SK-N-SH (cell line): ENCODE measurements around the gene PGLYRP4. TPM values are rescaled to one million over a fixed set of nuclear protein-coding genes. Genes with fewer than 3 reads are reported as not detected.

Experiments
- CTCF ChIA-PET: fragments of 300-600, 350-600 bp; formaldehyde crosslinking; extraction: SDS; loops from one replicate; lab custom pipeline; 2021; lab: Yijun Ruan, JAX
- POLR2A ChIA-PET: fragments of 350-600 bp; sonication (Branson Sonifier 250); formaldehyde crosslinking; extraction: SDS; loops from one replicate; lab custom pipeline; 2020; ENCODE audit warnings: antibody characterized with exemption, inconsistent platforms; lab: Yijun Ruan, JAX
- DNase-seq: peaks from one replicate; pipeline ENCODE4 v3.0.0; 2012
- H2AFZ ChIP-seq: fragments of 200-600 bp; sonication (generic); 2 replicates; pipeline ENCODE4 v1.8.1; 2016; ENCODE audit warnings: antibody characterized with exemption, mild to moderate bottlenecking, low read depth
- H3F3A ChIP-seq: fragments of 200-600 bp; sonication (generic); replicated peaks from 2 replicates; pipeline ENCODE3; 2016; ENCODE audit warnings: antibody characterized with exemption, mild to moderate bottlenecking; ENCODE audit not compliant: insufficient read depth
- H3K27ac ChIP-seq, 2 experiments: fragments of 200-500 bp in 1 of 2; fragments of 200-600 bp in 1 of 2; sonication (Bioruptor generic) in 1 of 2; sonication (generic), shearing (Covaris generic) in 1 of 2; 2 replicates each; pipeline versions ENCODE4 v1.5.1 to v1.6.1; 2014 to 2016; ENCODE audit warnings: low read depth in 2 of 2, inconsistent platforms in 1 of 2, low read length in 1 of 2, mild to moderate bottlenecking in 1 of 2, mixed read lengths in 1 of 2
- H3K27me3 ChIP-seq: fragments of 200-600 bp; sonication (generic), shearing (Covaris generic); 2 replicates; pipeline ENCODE4 v1.6.1; 2016; ENCODE audit warnings: mixed run types; ENCODE audit not compliant: insufficient read depth
- H3K36me3 ChIP-seq, 2 experiments: fragments of 200-500 bp in 1 of 2; fragments of 200-600 bp in 1 of 2; sonication (Bioruptor generic) in 1 of 2; sonication (generic) in 1 of 2; replicated peaks in 1 of 2; 2 replicates each; pipeline versions ENCODE3 to v1.5.1; 2014 to 2016; ENCODE audit warnings: low read length in 1 of 2, mild to moderate bottlenecking in 1 of 2; ENCODE audit not compliant: insufficient read depth in 2 of 2, control insufficient read depth in 1 of 2
- H3K4me1 ChIP-seq, 2 experiments: fragments of 200-500 bp in 1 of 2; fragments of 200-600 bp in 1 of 2; sonication (Bioruptor generic) in 1 of 2; sonication (generic), shearing (Covaris generic) in 1 of 2; 2 replicates each; pipeline versions ENCODE4 v1.5.1 to v1.6.1; 2014 to 2016; ENCODE audit warnings: low read depth in 1 of 2, low read length in 1 of 2, mixed run types in 1 of 2; ENCODE audit not compliant: insufficient read depth in 2 of 2, control insufficient read depth in 1 of 2
- H3K4me2 ChIP-seq: fragments of 200-600 bp; sonication (generic), shearing (Covaris generic); 2 replicates; pipeline ENCODE4 v1.6.1; 2017; ENCODE audit warnings: mixed run types
- H3K4me3 ChIP-seq, 2 experiments: fragments of 200-500 bp in 1 of 2; fragments of 200-600 bp in 1 of 2; sonication (Bioruptor generic) in 1 of 2; sonication (generic), shearing (Covaris generic) in 1 of 2; 2 replicates each; pipeline versions ENCODE4 v1.5.1 to v1.8.1; 2014 to 2016; ENCODE audit warnings: low read depth in 2 of 2, inconsistent platforms in 1 of 2, low read length in 1 of 2, mild to moderate bottlenecking in 1 of 2, mixed read lengths in 1 of 2, moderate library complexity in 1 of 2
- H3K79me2 ChIP-seq: fragments of 200-600 bp; sonication (generic); 2 replicates; pipeline ENCODE4 v1.8.1; 2017; ENCODE audit warnings: mild to moderate bottlenecking; ENCODE audit not compliant: insufficient read depth
- H3K9ac ChIP-seq: fragments of 200-600 bp; sonication (generic); 2 replicates; pipeline ENCODE4 v1.6.1; 2017; ENCODE audit warnings: mixed run types
- H3K9me2 ChIP-seq: fragments of 200-600 bp; sonication (generic); 2 replicates; pipeline ENCODE4 v1.6.1; 2017; ENCODE audit warnings: mixed run types
- H3K9me3 ChIP-seq: fragments of 200-600 bp; sonication (generic); 2 replicates; pipeline ENCODE4 v1.6.1; 2017; ENCODE audit warnings: mixed run types, mild to moderate bottlenecking, moderate library complexity
- H4K20me1 ChIP-seq: fragments of 200-600 bp; sonication (generic); 2 replicates; pipeline ENCODE4 v1.6.1; 2017; ENCODE audit warnings: mild to moderate bottlenecking, mixed run types; ENCODE audit not compliant: insufficient read depth
- CHD2 ChIP-seq: fragments of 150-350 bp; IDR thresholded peaks from 2 replicates; pipeline ENCODE4 v1.6.1; 2018; ENCODE audit warnings: low read length; ENCODE audit not compliant: partially characterized antibody
- CTCF ChIP-seq: fragments of 200-600 bp; sonication (generic); IDR thresholded peaks from 2 replicates; pipeline ENCODE4 v1.6.1; 2017; ENCODE audit warnings: antibody characterized with exemption, mild to moderate bottlenecking, moderate library complexity
- ELF1 ChIP-seq: IDR thresholded peaks from 2 replicates; pipeline ENCODE4 v1.4.0; 2012
- FOXJ3 ChIP-seq: sonication (generic); formaldehyde crosslinking; IDR thresholded peaks from 2 replicates; pipeline ENCODE4 v1.5.1; 2020; ENCODE audit warnings: mild to moderate bottlenecking, missing genetic modification reagents
- FOXM1 ChIP-seq: IDR thresholded peaks from 2 replicates; pipeline ENCODE4 v1.4.0; 2012; ENCODE audit warnings: low read depth, mild to moderate bottlenecking
- GABPA ChIP-seq: IDR thresholded peaks from 2 replicates; pipeline ENCODE4 v1.4.0; 2012; ENCODE audit warnings: low read depth, mild to moderate bottlenecking
- GATA2 ChIP-seq: sonication (generic); formaldehyde crosslinking; IDR thresholded peaks from 2 replicates; pipeline ENCODE4 v1.5.0; 2020; ENCODE audit warnings: mild to moderate bottlenecking, missing genetic modification reagents
- MXI1 ChIP-seq: IDR thresholded peaks from 2 replicates; pipeline ENCODE4 v1.6.1; 2012; ENCODE audit warnings: mild to moderate bottlenecking, low read depth, low read length, improper control_type of control experiment
- NFIC ChIP-seq: IDR thresholded peaks from 2 replicates; pipeline ENCODE4 v1.4.0; 2012; ENCODE audit warnings: borderline replicate concordance
- RCOR1 ChIP-seq: fragments of 150-350 bp; IDR thresholded peaks from 2 replicates; pipeline ENCODE4 v1.6.1; 2017; ENCODE audit warnings: antibody characterized with exemption, low read length
- SIN3A ChIP-seq: IDR thresholded peaks from 2 replicates; pipeline ENCODE4 v1.6.1; 2012; ENCODE audit warnings: low read depth, mild to moderate bottlenecking, low read length, moderate library complexity, borderline replicate concordance
- SMC3 ChIP-seq: IDR thresholded peaks from 2 replicates; pipeline ENCODE4 v1.6.1; 2012; ENCODE audit warnings: low read depth, low read length, improper control_type of control experiment
- TAF1 ChIP-seq: IDR thresholded peaks from 2 replicates; pipeline ENCODE4 v1.6.1; 2012; ENCODE audit warnings: low read depth, mild to moderate bottlenecking, low read length, moderate library complexity, borderline replicate concordance
- TEAD4 ChIP-seq: IDR thresholded peaks from 2 replicates; pipeline ENCODE4 v1.4.0; 2012; ENCODE audit warnings: mild to moderate bottlenecking, borderline replicate concordance; ENCODE audit not compliant: insufficient read depth
- USF1 ChIP-seq: IDR thresholded peaks from 2 replicates; pipeline ENCODE4 v1.4.0; 2012; ENCODE audit warnings: low read depth, borderline replicate concordance
- YY1 ChIP-seq: IDR thresholded peaks from 2 replicates; pipeline ENCODE4 v1.4.0; 2012; ENCODE audit warnings: low read depth, mild to moderate bottlenecking
- ZBTB33 ChIP-seq: IDR thresholded peaks from 2 replicates; pipeline ENCODE4 v1.4.0; 2012; ENCODE audit warnings: low read depth, borderline replicate concordance
- WGBS: methylation state at CpG from one replicate; pipeline ENCODE4 v1.1.6; 2017; ENCODE audit warnings: low lambda C conversion rate; 5-methylcytosine and 5-hydroxymethylcytosine counted together
- polyA plus RNA-seq, 3 experiments: library from polyadenylated mRNA; depleted of rRNA; stranded (reverse); fragments of >200 nt; gene quantifications; 2 replicates each; pipeline ENCODE4 v1.2.3, GENCODE V29; 2012

Gene PGLYRP4
- polyA plus RNA-seq, 1 of the 3 experiments (the other 2 are of a cell fraction) = not detected

GRCh38 chr1:153390938-153391710 is 42.5 kb upstream of the PGLYRP4 start, which contains the start of gene S100A8:
TSS of gene S100A8 (minus strand) at chr1:153391073. CDS start at chr1:153390535, 538 bp downstream.
- H3K36me3 ChIP-seq = no peaks in the 10 kb centered on the region
- no peaks in the 10 kb centered on the region for H3K79me2 ChIP-seq
- no peak within 1 kb of the TSS for H3K4me3 ChIP-seq
- no peaks in the 10 kb centered on the region for H3K9me3 ChIP-seq
- ChIA-PET POLR2A (no interaction called here), CTCF (interaction anchor here (1.8 kb wide), 1 partner anchor 104 kb away, joined by 6 read pairs; no protein-coding TSS in a partner anchor)
- H2AFZ ChIP-seq = no peak within 1 kb of the TSS
- H3F3A ChIP-seq = no peaks in the 10 kb centered on the region
- H3K27me3 ChIP-seq = peaks cover 32% of the 10 kb centered on the region
- WGBS = 1% methylated on average over 7 of the region's 7 CpGs
- no peak within 1 kb of the TSS for H3K27ac ChIP-seq
- TF ChIP-seq GABPA (no peak), TEAD4 (no peak), ZBTB33 (no peak), RCOR1 (no peak), NFIC (no peak), USF1 (no peak), MXI1 (no peak), TAF1 (no peak), ELF1 (no peak)
- no peaks in the 10 kb centered on the region for H3K4me1 ChIP-seq
- no peaks in the 10 kb centered on the region for H4K20me1 ChIP-seq
- no peak for DNase-seq
- no peaks in the 10 kb centered on the region for H3K9me2 ChIP-seq
- no peak within 1 kb of the TSS for H3K9ac ChIP-seq
- H3K4me2 ChIP-seq = no peak within 1 kb of the TSS

- H3K27me3 ChIP-seq = peaks cover 23% of the 10 kb centered on the region
- no peaks in the 10 kb centered on the region for H3F3A ChIP-seq
- no peak overlapping the region for H3K9ac ChIP-seq
- POLR2A ChIA-PET = no interaction called here
- no peak overlapping the region for H3K4me2 ChIP-seq
- H4K20me1 ChIP-seq = no peaks in the 10 kb centered on the region
- no peaks in the 10 kb centered on the region for H3K9me2 ChIP-seq
- H2AFZ ChIP-seq = no peak overlapping the region
- no peaks in the 10 kb centered on the region for H3K79me2 ChIP-seq
- no peaks in the 10 kb centered on the region for H3K4me1 ChIP-seq
- TF ChIP-seq YY1 (no peak), TAF1 (no peak), FOXJ3 (no peak), CTCF (no peak), FOXM1 (no peak), CHD2 (no peak), SMC3 (no peak), GATA2 (CRISPR knock-in tag) (no peak), SIN3A (no peak)
- no peak for DNase-seq
- H3K36me3 ChIP-seq = no peaks in the 10 kb centered on the region
- CTCF ChIA-PET = interaction anchor here (1.8 kb wide), 1 partner anchor 105 kb away, joined by 6 read pairs; no protein-coding TSS in a partner anchor
- H3K27ac ChIP-seq = no peak overlapping the region
- H3K9me3 ChIP-seq = no peaks in the 10 kb centered on the region
- no peak overlapping the region for H3K4me3 ChIP-seq
- 3% methylated on average over 15 of the region's 17 CpGs for WGBS
These were observed 41.6 kb upstream of the PGLYRP4 start for GRCh38 chr1:153389973-153390879.
